ENCODE results near the gene PUS10.
"Not testable (repeated sequence)": the region's sequence is repeated elsewhere in the genome, so short reads cannot be mapped to it uniquely, and the experiment has no call there.

Gene PUS10

GRCh38 chr2:61011678-61012077 is 6.4 kb downstream of the PUS10 start:
- no peak for DNase-seq

- DNase-seq, result no peak
Observed at GRCh38 chr2:61009355-61009754, 8.7 kb downstream of the PUS10 start.

- DNase-seq, result no peak
Observed at GRCh38 chr2:61006486-61007105, 11.5 kb downstream of the PUS10 start.

- DNase-seq, result no peak
Observed at GRCh38 chr2:61005736-61006135, 12.3 kb downstream of the PUS10 start.

GRCh38 chr2:60998628-60999545 is 19.2 kb downstream of the PUS10 start:
- peak; percentile 7 for DNase-seq

GRCh38 chr2:60994131-60994530 is 23.9 kb downstream of the PUS10 start:
- DNase-seq, result no peak

- no peak for DNase-seq
Observed at GRCh38 chr2:60992985-60993392, 25.1 kb downstream of the PUS10 start.

- DNase-seq, result no peak
Observed at GRCh38 chr2:60991644-60992043, 26.4 kb downstream of the PUS10 start.

- DNase-seq, result no peak
Observed at GRCh38 chr2:60989259-60989658, 28.8 kb downstream of the PUS10 start.

GRCh38 chr2:60987656-60988055 is 30.4 kb downstream of the PUS10 start:
- DNase-seq, result not testable (repeated sequence)

- no peak for DNase-seq
Observed at GRCh38 chr2:60987041-60987440, 31.0 kb downstream of the PUS10 start.

GRCh38 chr2:60984720-60985119 is 33.3 kb downstream of the PUS10 start:
- DNase-seq, result no peak

- DNase-seq, result not testable (repeated sequence)
Observed at GRCh38 chr2:60982066-60982465, 36.0 kb downstream of the PUS10 start.

GRCh38 chr2:60980071-60980815 is 37.8 kb downstream of the PUS10 start:
- no peak for DNase-seq

- DNase-seq, result no peak
Observed at GRCh38 chr2:60979231-60979630, 38.8 kb downstream of the PUS10 start.

- no peak for DNase-seq
Observed at GRCh38 chr2:60977562-60977895, 40.5 kb downstream of the PUS10 start.

GRCh38 chr2:60976875-60977561 is 41.0 kb downstream of the PUS10 start:
- DNase-seq, result no peak

- DNase-seq, result no peak
Observed at GRCh38 chr2:60976256-60976850, 41.7 kb downstream of the PUS10 start.

GRCh38 chr2:60974652-60975051 is 43.4 kb downstream of the PUS10 start:
- no peak for DNase-seq

- DNase-seq, result no peak
Observed at GRCh38 chr2:60973705-60974104, 44.4 kb downstream of the PUS10 start.

- no peak for DNase-seq
Observed at GRCh38 chr2:60972889-60973656, 45.0 kb downstream of the PUS10 start.

Measured in GDM1 (cell line).